ENCODE data around the gene DEFB113.

DEFB113 gene

GRCh38 chr6:49934770-49935169 is 34.7 kb downstream of the DEFB113 start:
- no peak for DNase-seq

GRCh38 chr6:49933526-49933925 is 35.9 kb downstream of the DEFB113 start:
- DNase-seq, result no peak

DNA sequence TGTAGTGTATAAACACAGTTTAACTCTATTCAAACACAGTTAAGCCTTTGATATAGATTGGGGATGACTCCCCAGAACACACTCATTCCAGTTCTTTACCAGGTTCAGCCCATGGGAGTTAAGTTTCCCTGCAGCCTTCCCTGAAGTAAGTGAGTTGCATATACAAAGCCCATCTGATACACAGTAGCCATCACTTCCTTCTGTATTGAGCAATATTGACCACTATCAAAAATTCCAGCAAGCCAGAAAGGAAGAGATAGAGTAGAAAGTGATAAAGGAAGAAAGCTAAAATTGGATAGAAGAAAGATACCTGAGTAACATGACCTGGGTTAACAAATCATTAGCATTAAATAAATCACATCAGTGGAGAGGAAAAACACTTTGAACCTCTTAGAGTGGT is 40.1 kb downstream of the DEFB113 start:
- no peak for DNase-seq

- DNase-seq, result peak; percentile 39
Measured at GRCh38 chr6:49923826-49924225, 45.6 kb downstream of the DEFB113 start.

DNA sequence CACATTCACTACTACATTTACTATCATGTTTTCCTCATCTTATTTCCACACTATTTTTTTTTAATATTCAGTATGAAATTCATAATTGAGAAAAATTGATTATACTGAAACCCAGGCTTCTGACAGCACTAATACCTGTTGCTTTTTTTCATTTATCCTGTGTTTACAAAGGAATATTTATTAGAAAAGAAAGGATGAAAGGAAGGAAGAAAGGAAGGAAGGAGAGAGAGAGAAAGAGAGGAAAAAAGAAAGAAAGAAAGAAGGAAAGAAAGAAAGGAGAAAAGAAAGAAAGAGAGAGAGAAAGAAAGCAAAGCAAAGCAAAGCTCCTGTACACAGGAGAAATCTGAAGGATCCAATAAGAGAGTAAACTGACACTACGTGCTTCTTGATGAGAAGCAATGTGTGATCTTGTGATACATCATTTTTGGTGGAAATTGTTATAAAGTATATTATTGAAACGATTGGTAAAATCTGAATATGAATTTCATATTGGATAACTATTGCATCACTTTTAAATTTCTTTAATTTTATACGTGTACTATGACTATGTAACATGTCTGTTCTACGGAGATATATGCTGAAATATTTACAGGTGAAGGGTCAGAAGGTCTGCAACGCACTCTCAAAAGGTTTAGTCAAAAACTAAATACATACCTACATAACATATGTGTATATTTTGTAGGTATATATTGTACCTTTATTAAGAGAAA is 49.3 kb downstream of the DEFB113 start:
- no peak for DNase-seq

- no peak for DNase-seq
Measured at GRCh38 chr6:49919261-49919660, 50.2 kb downstream of the DEFB113 start.

DNA sequence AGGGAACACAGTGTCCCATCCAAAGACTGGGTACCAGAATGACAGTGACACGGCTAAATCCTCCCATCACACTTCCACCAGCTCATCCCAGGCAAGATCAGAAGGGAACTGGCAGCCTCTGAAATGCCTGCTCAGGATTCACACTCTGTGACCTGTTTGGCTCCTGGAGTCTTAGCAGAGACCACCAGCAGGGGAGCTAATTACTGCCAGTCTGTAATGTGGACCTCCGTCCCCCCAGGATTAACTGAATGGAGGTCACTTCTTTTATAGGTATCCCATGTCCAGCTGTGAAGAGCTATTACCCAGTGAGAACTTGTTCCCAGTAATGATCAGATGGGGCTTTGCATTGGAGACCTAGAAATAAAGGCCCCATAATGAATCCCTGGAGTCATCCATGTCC is 50.6 kb downstream of the DEFB113 start:
- no peak for DNase-seq
